K562 (cell line): ENCODE data around the gene LRMDA. TPM values are rescaled to one million over a fixed set of nuclear protein-coding genes. Genes with fewer than 3 reads are reported as not detected.

Experiments used
- ATAC-seq: fragments of 200-7000 bp; cut with Tn5 transposase; 3 replicates; pipeline ENCODE4 v1.9.1; 2020; ENCODE audit warnings: moderate library complexity
- BruUV-seq: library from RNA; stranded (reverse); fragments of 400-500 nt; replicated peaks from 2 replicates; lab custom pipeline; 2021; lab: Mats Ljungman, UMichigan
- CTCF ChIA-PET: fragments of 300-600 bp; formaldehyde crosslinking; extraction: SDS; loops from one replicate; lab custom pipeline; 2021; ENCODE audit warnings: low intra/inter-chr PET ratio; lab: Yijun Ruan, JAX
- POLR2A ChIA-PET: fragments of 300-600, 350-650 bp; sonication (Branson Sonifier 250); formaldehyde crosslinking; extraction: SDS; loops from one replicate; lab custom pipeline; 2021; ENCODE audit warnings: antibody characterized with exemption, inconsistent platforms; lab: Yijun Ruan, JAX
- DNase-seq, 4 experiments: peaks; one replicate each; pipeline versions ENCODE4 v3.0.0 to v3.0.0-alpha.2; 2011 to 2018; ENCODE audit warnings: low spot score in 3 of 4, mixed read lengths in 3 of 4; ENCODE audit errors: extremely low read depth in 1 of 4
- FAIRE-seq: peaks from 2 replicates; lab custom pipeline; 2011; peaks lifted over from hg19 to GRCh38; lab: Jason Lieb, UNC
- H2AFZ ChIP-seq: 2 replicates; pipeline ENCODE4 v1.6.0; 2011; ENCODE audit warnings: low read depth, low read length, control low read depth, inconsistent platforms
- H3K27ac ChIP-seq: fragments of 200-600 bp; 3 replicates; pipeline ENCODE4 v1.8.0; 2011; ENCODE audit warnings: low read depth, mild to moderate bottlenecking, control low read depth, inconsistent platforms, low read length, moderate library complexity, mixed read lengths; ENCODE audit errors: extremely low read depth
- H3K27me3 ChIP-seq, 2 experiments: fragments of 300-600 bp in 1 of 2; 2 replicates in 1 of 2; 3 replicates in 1 of 2; pipeline versions ENCODE4 v1.6.0 to v1.8.0; 2011; ENCODE audit warnings: inconsistent platforms in 2 of 2, low read length in 2 of 2, mild to moderate bottlenecking in 1 of 2, mixed read lengths in 1 of 2, moderate library complexity in 1 of 2; ENCODE audit not compliant: control insufficient read depth in 2 of 2, insufficient read depth in 2 of 2
- H3K36me3 ChIP-seq: fragments of 300-600 bp; 3 replicates; pipeline ENCODE4 v1.8.0; 2011; ENCODE audit warnings: mild to moderate bottlenecking, low read length, inconsistent platforms; ENCODE audit not compliant: control insufficient read depth, insufficient read depth
- H3K4me1 ChIP-seq, 2 experiments: fragments of 200-600 bp in 1 of 2; replicated peaks in 1 of 2; 2 replicates in 1 of 2; 3 replicates in 1 of 2; pipeline versions ENCODE4 v1.5.1 to v1.8.0; 2011; ENCODE audit warnings: inconsistent platforms in 2 of 2, low read length in 2 of 2, mild to moderate bottlenecking in 1 of 2, mixed read lengths in 1 of 2, moderate library complexity in 1 of 2; ENCODE audit not compliant: control insufficient read depth in 2 of 2, insufficient read depth in 2 of 2
- H3K4me2 ChIP-seq: 2 replicates; pipeline ENCODE4 v1.6.1; 2011; ENCODE audit warnings: low read length, control low read depth, inconsistent platforms, mixed read lengths; ENCODE audit not compliant: insufficient read depth
- H3K4me3 ChIP-seq: fragments of 200-600 bp; sonication (generic), shearing (Covaris generic); 2 replicates; pipeline ENCODE4 v1.5.1; 2016; ENCODE audit warnings: control low read depth, inconsistent platforms
- H3K79me2 ChIP-seq: fragments of 200-600 bp; 3 replicates; pipeline ENCODE4 v1.8.0; 2011; ENCODE audit warnings: low read length, inconsistent platforms; ENCODE audit not compliant: control insufficient read depth, insufficient read depth
- H3K9ac ChIP-seq, 2 experiments: 2 replicates each; pipeline versions ENCODE4 v1.6.0 to v1.6.1; 2011; ENCODE audit warnings: low read depth in 2 of 2, low read length in 2 of 2, control low read depth in 1 of 2, inconsistent platforms in 1 of 2, mild to moderate bottlenecking in 1 of 2, mixed read lengths in 1 of 2; ENCODE audit not compliant: insufficient read depth in 1 of 2
- H3K9me1 ChIP-seq: one replicate; pipeline ENCODE4 v1.6.0; 2011; ENCODE audit warnings: inconsistent platforms, mild to moderate bottlenecking, low read length, moderate library complexity; ENCODE audit not compliant: control insufficient read depth, insufficient read depth
- H3K9me3 ChIP-seq: replicated peaks from 2 replicates; pipeline ENCODE4 v1.5.1; 2011; ENCODE audit warnings: low read depth, low read length, inconsistent platforms; ENCODE audit not compliant: control insufficient read depth, insufficient read depth
- H4K20me1 ChIP-seq: replicated peaks from 2 replicates; pipeline ENCODE4 v1.6.1; 2011; ENCODE audit warnings: low read length, inconsistent platforms, mixed read lengths; ENCODE audit not compliant: control insufficient read depth, insufficient read depth
- PML ChIP-seq: IDR thresholded peaks from 2 replicates; pipeline ENCODE4 v1.6.1; 2012; ENCODE audit warnings: low read length, inconsistent platforms
- RAD51 ChIP-seq: fragments of 450-650 bp; IDR thresholded peaks from 2 replicates; pipeline ENCODE4 v1.7.1; 2016; ENCODE audit warnings: low read depth, mild to moderate bottlenecking, borderline replicate concordance
- XRCC3 ChIP-seq: fragments of 450-650 bp; IDR thresholded peaks from 2 replicates; pipeline ENCODE4 v1.6.1; 2017; ENCODE audit warnings: mild to moderate bottlenecking, moderate library complexity
- ZFP30 ChIP-seq: fragments of 250-450 bp; sonication (Bioruptor Pico); IDR thresholded peaks from 2 replicates; pipeline ENCODE4 v1.8.0; 2022; ENCODE audit warnings: moderate library complexity, mild to moderate bottlenecking, inconsistent platforms, borderline replicate concordance
- ZNF184 ChIP-seq: sonication (generic); formaldehyde crosslinking; IDR thresholded peaks from 2 replicates; pipeline ENCODE4 v1.5.0; 2020; ENCODE audit warnings: missing genetic modification reagents
- ZNF23 ChIP-seq: fragments of 250-450 bp; sonication (Bioruptor Pico); IDR thresholded peaks from 2 replicates; pipeline ENCODE4 v1.4.0; 2020; ENCODE audit warnings: mild to moderate bottlenecking
- WGBS: fragments of 100-300 bp; shearing (Covaris generic); methylation state at CpG from one replicate; pipeline ENCODE4 v1.1.6; 2016; ENCODE audit warnings: low coverage, mixed read lengths; ENCODE audit not compliant: insufficient coverage; ENCODE audit errors: missing lambda C conversion rate; 5-methylcytosine and 5-hydroxymethylcytosine counted together
- in situ Hi-C: fragments of 300-500 bp; cut with MboI; formaldehyde crosslinking; loops from 4 replicates; pipeline ENCODE4 v1.15.0; 2018; ENCODE audit warnings: inconsistent platforms, mixed read lengths
- intact Hi-C: fragments of 100-400 bp; cut with micrococcal nuclease; formaldehyde crosslinking; loops from 2 replicates; pipeline ENCODE4 v1.14.2; 2022
- polyA plus RNA-seq, 8 experiments: library from polyadenylated mRNA; depleted of rRNA in 4 of 8; stranded (reverse) in 5 of 8; unstranded in 3 of 8; fragments of >200 nt; fragmentation: Nextera tagmentation in 2 of 8; fragmentation: Illumina TruSeq in 1 of 8; extraction: Ambion mirVana in 2 of 8; extraction: Trizol in 1 of 8; gene quantifications; 2 replicates each; pipeline versions ENCODE4 v1.2.1 to v1.2.3, GENCODE V29; 2011 to 2014; ENCODE audit warnings: inconsistent platforms in 1 of 8, missing spikeins in 1 of 8
- total RNA-seq, 7 experiments: library from RNA; depleted of rRNA in 6 of 7; stranded (reverse); fragments of >200 nt in 6 of 7; fragmentation: Illumina TruSeq in 2 of 7; extraction: Trizol in 2 of 7; gene quantifications; 2 replicates each; pipeline versions ENCODE4 v1.2.1 to v1.2.3, GENCODE V29; 2011 to 2021; ENCODE audit warnings: low replicate concordance in 1 of 7

LRMDA gene
- total and polyA plus RNA-seq, 9 of the 15 experiments (the other 6 are each of a cell fraction or from before 2014, with no cell fraction given), result 0.25 TPM; not detected in 8

DNA sequence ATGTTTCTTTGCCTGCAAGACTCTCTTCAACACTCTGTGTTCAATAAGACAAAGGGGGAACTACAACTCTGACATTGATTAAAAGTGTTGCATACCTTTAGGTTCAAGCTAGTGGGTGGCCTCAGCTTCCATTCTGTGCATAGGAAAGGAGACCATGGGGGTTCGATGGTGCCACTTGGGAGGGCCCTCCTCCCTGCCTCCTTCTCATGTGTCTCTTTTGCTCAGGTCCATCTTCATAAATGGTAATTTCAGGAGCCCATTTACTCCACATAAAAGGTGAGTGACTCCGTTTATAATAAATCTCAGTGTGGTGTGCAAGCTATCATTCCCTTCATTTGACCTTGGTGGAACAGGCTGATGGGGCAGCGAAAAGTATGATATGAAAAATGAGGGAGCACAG is 285.1 kb downstream of the LRMDA start:
- DNase-seq (no peak), FAIRE-seq (no peak), ATAC-seq (no peak)
- H3K9me1 ChIP-seq, result no peaks in the 10 kb centered on the region
- H3K4me1 ChIP-seq, result no peaks in the 10 kb centered on the region
- no peak overlapping the region for H3K4me3 ChIP-seq
- H3K27ac ChIP-seq, result no peak overlapping the region
- no peak overlapping the region for H3K9ac ChIP-seq
- H3K36me3 ChIP-seq, result no peaks in the 10 kb centered on the region
- ChIA-PET POLR2A (interaction anchor here (0.6 to 1.3 kb wide), 3 partner anchors 10 to 13 kb away, joined by 3 to 5 read pairs (median 4); no protein-coding TSS in a partner anchor), CTCF (no interaction called here)
- 2% methylated on average over 3 of the region's 3 CpGs for WGBS
- intact Hi-C loops (no loop called here), in situ Hi-C loops (no loop called here)
- H4K20me1 ChIP-seq, result no peaks in the 10 kb centered on the region
- H3K9me3 ChIP-seq, result no peaks in the 10 kb centered on the region
- BruUV-seq, result no TSS peak
- TF ChIP-seq ZFP30 (CRISPR knock-in tag) (no peak), ZNF184 (CRISPR knock-in tag) (no peak), XRCC3 (no peak), ZNF23 (no peak), RAD51 (no peak), PML (no peak)
- H3K79me2 ChIP-seq, result no peaks in the 10 kb centered on the region
- no peak overlapping the region for H3K4me2 ChIP-seq
- no peaks in the 10 kb centered on the region for H3K27me3 ChIP-seq
- no peak overlapping the region for H2AFZ ChIP-seq
